GM19035 (cell line): Measurements from ENCODE around the gene TLR8.

Source experiments
- ATAC-seq: cut with Tn5 transposase; IDR thresholded peaks from one replicate; pipeline ENCODE4 v1.9.1; 2021; ENCODE audit not compliant: unreplicated experiment

TLR8 gene

DNA sequence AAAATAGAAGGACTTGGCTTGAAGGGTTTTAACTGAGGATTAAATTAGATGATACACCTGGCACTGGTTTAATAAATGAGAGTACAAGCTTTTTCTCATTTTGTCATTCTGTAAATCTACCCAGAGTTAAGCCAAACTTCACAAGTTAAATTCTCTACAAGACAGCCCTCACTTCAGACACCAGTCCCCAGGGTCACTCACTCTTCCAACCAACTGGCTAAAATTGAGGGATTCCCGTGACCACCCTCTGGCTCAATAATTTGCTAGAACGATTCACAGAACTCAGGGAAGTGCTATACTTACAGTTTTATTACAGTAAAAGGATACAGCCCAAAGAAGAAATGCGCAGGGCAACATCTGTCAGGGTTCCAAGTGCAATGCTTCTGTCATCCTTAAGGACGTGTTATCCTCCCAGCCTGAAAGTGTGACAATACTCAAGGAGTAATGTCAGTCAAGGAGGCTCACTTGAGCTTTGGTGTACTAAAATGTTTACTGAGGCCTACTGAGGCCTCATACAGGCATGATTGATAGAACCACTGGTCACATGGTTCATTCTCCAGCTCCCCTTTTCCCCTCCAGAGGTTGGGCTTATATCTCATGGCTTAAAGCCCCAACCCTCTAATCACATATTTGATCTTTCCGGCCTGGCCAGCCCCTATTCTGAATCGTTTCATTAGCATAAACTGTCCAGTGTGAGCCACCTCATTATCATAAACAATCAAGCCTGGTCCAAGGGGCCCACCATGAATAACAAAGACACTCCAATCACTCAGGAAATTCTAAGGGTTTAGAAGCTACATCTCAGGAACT, 58.9 kb downstream of the TLR8 start:
- ATAC-seq: no peak

DNA sequence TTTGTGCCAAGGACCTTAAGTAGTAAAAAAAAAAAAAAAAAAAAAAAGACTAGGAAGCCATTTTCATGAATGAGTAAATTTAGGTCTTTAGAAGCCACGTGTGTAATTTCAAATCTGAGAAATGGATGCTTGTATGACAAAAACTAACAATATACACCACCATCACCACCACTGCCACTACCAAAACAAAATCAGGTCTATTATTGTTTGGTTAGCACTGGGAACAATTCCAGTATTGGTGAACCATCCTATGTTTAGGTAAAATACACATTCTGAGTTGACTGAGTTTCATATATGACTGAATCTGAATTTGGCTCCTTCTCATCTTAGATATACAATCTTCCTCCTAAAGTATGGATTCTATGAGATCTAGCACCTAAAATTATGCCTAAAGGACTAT, 59.7 kb downstream of the TLR8 start:
- no peak for ATAC-seq

- ATAC-seq: no peak
Measured at GRCh38 chrX:12967711-12968465, 61.5 kb downstream of the TLR8 start.

DNA sequence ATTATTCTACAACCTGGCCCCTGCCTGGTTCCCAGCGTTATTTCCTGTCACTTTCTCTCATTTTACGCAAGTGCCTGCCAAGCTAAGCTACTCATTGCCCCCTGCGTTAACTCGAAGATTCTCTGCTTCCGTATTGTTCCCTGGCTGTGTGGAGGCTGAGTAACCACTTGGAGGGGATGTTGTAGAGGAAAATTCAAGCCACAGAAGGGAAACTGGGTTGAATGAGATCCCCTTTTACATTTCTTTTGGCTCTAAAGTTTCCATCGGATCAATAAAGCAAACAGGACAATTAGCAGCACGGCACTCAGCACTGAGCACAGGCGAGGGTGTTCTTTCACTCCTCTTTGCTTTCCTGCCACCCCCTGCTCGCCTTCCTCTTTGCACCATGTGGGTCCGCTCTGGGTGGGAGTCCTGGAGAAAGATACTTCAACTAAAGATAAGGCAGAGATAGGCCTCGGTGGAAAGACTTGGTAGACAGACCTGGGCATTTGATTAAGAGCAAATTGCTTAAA, 64.3 kb downstream of the TLR8 start:
- no peak for ATAC-seq

- no peak for ATAC-seq
Measured at GRCh38 chrX:12971282-12972003, 65.0 kb downstream of the TLR8 start.

- ATAC-seq: no peak
Measured at GRCh38 chrX:12972243-12972642, 65.8 kb downstream of the TLR8 start.
